ENCODE data around the gene SCARB1.

DNA sequence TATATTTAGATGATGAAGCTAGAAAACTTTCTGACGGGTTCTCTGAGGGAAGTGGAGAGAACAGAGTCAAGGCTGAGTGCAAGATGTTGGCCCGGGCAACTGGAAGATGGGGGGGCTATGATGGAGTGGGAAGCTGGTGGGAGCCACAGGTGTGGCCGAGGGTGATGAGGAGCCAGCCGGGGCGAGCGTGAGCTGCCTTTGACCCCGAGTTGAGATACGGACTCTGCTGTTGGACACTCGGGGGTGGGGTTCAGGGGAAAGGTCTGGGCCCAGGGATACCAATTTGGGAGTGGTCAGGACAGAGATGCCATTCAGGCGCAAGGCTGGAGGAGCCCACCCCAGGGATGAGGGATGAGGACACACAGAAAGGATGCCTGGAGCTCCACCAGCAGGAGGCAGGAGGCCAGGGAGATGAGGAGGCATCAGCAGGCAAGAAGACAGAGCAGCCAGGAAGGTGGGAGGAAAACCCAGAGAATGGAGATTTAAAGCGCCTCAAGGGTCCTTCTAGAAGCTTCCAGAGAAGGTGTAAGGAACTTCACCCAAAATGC is 9.0 kb downstream of the SCARB1 start:
- TF ChIP-seq, protein P1, sequence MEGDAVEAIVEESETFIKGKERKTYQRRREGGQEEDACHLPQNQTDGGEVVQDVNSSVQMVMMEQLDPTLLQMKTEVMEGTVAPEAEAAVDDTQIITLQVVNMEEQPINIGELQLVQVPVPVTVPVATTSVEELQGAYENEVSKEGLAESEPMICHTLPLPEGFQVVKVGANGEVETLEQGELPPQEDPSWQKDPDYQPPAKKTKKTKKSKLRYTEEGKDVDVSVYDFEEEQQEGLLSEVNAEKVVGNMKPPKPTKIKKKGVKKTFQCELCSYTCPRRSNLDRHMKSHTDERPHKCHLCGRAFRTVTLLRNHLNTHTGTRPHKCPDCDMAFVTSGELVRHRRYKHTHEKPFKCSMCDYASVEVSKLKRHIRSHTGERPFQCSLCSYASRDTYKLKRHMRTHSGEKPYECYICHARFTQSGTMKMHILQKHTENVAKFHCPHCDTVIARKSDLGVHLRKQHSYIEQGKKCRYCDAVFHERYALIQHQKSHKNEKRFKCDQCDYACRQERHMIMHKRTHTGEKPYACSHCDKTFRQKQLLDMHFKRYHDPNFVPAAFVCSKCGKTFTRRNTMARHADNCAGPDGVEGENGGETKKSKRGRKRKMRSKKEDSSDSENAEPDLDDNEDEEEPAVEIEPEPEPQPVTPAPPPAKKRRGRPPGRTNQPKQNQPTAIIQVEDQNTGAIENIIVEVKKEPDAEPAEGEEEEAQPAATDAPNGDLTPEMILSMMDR (IDR thresholded peaks at IDR 0.05): no peak
- no peak for TF ChIP-seq POLR2A (IDR thresholded peaks at IDR 0.05)
